Activated CD4-positive, alpha-beta T cell treated with anti-CD3 and anti-CD28 coated beads for 48 hours (primary cell): Measurements from ENCODE around the gene SLC38A9.
"Not testable (repeated sequence)": the region's sequence is repeated elsewhere in the genome, so short reads cannot be mapped to it uniquely, and the experiment has no call there.

Experiments used
- DNase-seq: peaks from one replicate; pipeline ENCODE4 v3.0.0-alpha.2; 2020

SLC38A9 gene

GRCh38 chr5:55702598-55703345 lies 9.4 kb downstream of the SLC38A9 start:
- no peak for DNase-seq

GRCh38 chr5:55701462-55702103 lies 10.5 kb downstream of the SLC38A9 start:
- DNase-seq: no peak

- DNase-seq: no peak
These were observed 11.4 kb downstream of the SLC38A9 start for GRCh38 chr5:55700745-55701144.

GRCh38 chr5:55699041-55699688 lies 13.0 kb downstream of the SLC38A9 start:
- no peak for DNase-seq

GRCh38 chr5:55696704-55697103 lies 15.4 kb downstream of the SLC38A9 start:
- not testable (repeated sequence) for DNase-seq

DNA sequence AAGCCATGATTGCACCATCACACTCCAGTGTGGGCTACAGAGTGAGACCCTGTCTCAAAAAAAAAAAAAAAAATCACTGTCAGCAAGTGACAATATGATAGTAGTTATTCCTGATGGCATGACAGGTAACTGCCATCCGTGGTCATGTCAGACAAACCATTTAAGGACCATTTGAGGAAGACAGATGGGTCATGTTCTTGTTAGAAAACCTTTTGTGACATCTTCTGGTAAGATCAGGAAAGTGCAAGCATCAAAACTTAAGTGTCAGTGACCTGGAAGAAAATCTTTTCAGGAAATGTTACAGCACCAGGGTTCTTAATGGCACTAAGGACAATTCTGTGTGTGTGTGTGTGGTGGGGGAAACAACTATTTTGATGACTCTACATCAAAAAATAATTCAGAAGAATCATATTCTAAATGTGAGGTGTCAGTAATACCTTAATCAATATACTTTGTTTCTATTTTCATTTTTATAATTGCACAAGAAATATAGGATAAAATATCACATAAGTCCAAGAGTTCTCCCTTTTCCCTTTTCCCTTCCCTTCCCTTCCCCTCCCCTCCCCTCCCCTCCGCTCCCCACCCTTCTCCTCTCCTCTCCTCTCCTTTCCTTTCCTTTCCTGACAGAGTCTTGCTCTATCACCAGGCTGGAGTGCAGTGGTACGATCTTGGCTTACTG lies 17.8 kb downstream of the SLC38A9 start:
- DNase-seq: no peak

- no peak for DNase-seq
These were observed 19.6 kb downstream of the SLC38A9 start for GRCh38 chr5:55692509-55692908.

DNA sequence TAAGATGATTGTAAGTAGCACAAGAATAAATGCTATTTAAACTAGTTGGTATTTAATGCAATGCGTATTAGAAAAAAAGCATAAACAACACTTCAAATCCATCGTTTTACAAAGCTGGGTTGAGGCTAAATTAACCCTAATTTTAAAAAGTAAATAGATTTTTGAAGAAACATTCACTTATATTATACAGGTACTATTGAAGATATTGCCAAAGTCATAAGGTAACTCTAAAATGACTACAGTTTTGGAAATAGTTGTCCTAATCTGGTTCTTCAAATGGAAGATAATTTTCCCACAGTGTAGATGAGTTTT lies 20.1 kb downstream of the SLC38A9 start:
- DNase-seq: no peak

DNA sequence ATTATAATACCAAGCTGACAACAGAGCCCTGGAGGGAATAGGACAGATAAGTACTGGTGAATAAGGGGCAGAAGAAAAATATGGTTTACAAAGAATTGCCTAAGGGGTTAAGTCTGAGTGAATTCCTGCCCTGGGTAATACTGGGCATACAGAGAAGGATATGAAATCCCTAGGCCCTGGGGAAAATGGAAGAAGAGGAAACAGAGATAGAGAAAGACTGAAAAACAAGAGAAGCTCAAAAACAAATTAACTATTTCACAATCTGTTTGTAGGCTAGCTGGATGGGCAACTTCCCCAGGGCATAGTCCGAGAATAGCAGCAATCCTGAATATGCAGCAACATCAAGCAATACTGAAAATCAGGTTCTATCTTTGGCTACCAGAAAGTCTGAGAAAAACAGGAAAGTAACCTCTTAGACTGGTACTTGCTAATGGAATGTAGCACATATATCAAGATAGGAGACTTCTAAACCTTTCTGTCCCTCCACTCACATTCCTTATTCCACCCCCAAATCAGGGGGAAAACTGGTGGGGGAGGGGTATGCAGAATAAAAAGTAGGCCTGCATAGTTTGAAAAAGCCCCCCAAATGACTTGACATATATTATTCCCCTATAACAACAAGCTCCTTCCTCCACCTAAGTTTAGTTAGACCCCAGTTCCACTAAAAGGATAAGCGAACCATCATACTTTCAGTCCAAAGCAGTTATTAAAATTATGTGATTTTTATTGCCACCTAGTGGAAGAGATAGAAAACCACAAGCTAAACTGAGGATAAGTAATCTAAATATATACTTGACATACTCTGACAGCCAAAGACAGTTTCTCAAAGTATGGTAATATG lies 20.6 kb downstream of the SLC38A9 start:
- DNase-seq: no peak

DNA sequence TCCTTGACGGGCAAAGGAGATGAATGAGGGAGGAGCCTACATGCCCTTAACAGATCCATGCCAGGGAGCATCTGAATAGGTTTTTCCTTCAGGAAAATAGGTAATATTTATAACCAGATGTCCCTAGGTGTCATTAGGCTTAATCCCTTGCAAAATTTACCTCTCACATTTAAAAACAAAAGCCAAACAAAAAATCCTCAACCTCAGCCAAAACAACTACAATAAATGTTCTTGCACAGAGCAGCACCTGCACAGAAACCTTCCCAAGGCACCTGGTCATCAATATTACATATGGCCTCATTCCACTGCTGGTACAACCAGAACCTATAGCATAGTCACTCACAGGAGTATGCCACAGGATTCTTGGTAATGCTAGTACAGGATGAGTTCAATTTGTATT lies 30.1 kb downstream of the SLC38A9 start:
- no peak for DNase-seq

DNA sequence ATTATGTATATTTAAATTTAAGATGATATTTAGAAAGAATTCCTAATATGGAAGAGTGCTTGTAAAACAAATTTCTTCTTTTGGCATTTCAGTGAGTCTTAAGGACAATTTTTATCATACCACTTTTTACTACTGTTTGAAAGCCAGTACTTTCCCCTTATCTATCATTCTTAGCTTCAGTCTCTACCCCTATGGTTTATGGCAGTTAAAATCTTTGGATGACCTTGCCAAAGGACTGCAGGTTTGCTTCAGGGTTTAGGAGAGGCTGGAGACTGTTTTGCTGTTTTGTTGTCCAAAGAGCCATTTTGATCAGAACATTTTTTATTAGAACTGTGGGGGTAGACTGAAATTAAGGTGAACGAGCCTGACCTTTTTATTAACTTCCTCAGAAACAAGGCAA lies 30.8 kb downstream of the SLC38A9 start:
- DNase-seq: no peak

- no peak for DNase-seq
These were observed 31.8 kb downstream of the SLC38A9 start for GRCh38 chr5:55680353-55680752.

- no peak for DNase-seq
These were observed 32.6 kb downstream of the SLC38A9 start for GRCh38 chr5:55679556-55679955.

GRCh38 chr5:55675119-55675518 lies 37.0 kb downstream of the SLC38A9 start:
- no peak for DNase-seq

- no peak for DNase-seq
These were observed 37.8 kb downstream of the SLC38A9 start for GRCh38 chr5:55674340-55674739.

DNA sequence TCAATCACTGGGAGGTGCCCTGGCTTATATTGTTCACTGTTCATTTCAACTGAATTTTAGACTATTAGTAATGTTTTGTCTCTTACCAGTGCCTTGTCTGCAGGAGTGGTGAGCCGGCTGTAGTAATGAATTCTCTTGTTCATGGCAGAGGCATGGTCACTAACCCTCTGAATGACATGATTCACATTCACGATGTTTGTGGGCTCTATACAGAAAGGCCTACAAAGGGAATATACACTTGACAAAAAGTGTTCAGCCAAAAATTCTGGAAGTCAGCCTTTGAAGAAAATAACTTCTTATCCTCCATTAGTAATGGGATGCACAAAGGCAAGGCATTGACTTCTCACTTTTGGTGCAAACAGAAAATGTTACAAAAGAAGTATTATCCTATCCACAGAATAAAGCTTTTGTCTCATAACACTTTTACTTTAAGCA lies 39.6 kb downstream of the SLC38A9 start:
- no peak for DNase-seq

- no peak for DNase-seq
These were observed 40.1 kb downstream of the SLC38A9 start for GRCh38 chr5:55671975-55672374.

- no peak for DNase-seq
These were observed 43.8 kb downstream of the SLC38A9 start for GRCh38 chr5:55668356-55668755.

DNA sequence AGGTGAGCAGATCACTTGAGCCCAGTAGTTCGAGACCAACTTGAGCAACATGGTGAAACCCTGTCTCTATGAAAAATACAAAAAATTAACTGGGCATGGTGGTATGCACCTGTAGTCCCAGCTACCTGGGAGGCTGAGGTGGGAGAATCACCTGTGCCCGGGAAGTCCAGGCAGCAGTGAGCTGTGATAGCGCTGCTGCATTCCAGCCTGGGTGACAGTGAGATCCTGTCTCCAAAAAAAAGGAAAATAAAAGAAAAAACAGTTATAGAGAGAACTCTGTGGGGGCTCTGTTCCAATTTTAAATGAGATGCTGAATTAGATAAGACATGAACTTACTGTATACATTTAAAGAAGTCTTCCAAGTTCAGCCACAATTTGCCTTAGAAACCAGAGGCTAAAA lies 44.2 kb downstream of the SLC38A9 start:
- no peak for DNase-seq

GRCh38 chr5:55665065-55665464 lies 47.1 kb downstream of the SLC38A9 start:
- DNase-seq: no peak

DNA sequence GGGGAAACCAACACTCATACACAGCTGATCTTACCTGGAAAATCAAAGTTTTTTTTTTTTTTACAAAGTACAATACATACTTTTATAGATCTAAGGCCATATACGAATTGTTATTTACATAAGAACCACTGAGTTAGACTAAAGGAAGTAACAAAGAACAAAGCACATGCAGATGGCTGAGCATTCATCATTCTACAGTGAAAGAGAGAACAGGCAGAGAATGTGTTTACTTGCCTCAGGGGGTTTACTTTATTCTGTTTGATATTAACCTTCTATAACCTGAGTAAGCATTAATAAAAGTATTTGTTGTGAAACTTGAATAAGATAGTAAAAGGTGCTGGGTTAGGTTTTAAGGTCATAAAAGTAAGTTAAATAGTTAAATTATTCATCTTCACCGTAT lies 54.7 kb downstream of the SLC38A9 start:
- DNase-seq: no peak

DNA sequence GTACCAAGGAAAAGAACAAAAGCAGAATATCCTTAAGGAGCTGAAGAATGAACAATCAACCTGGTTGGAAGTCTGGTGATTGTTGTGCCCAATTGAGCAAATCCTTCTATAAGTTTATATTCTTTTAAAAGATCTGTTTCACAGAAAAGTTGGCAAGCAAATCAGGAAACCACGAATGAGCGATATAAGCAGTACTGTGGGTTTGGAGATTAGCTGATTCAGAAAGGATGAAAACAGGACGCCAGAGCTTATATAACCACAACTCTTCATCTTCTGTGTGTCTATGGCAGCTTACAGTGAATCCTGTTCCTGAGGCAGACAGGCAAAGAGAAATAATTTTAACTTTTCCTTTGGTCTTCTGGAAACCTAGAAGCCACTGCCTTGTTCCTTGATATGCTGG lies 61.7 kb downstream of the SLC38A9 start:
- no peak for DNase-seq

- no peak for DNase-seq
These were observed 62.2 kb downstream of the SLC38A9 start for GRCh38 chr5:55649963-55650362.
